GM21360 (cell line): ENCODE measurements around the gene LMBR1.
"Not testable (repeated sequence)": the region's sequence is repeated elsewhere in the genome, so short reads cannot be mapped to it uniquely, and the experiment has no call there.

Experiments used
- ATAC-seq: cut with Tn5 transposase; IDR thresholded peaks from one replicate; pipeline ENCODE4 v1.9.1; 2021; ENCODE audit warnings: mild to moderate bottlenecking, moderate library complexity; ENCODE audit not compliant: unreplicated experiment

The LMBR1 gene

DNA sequence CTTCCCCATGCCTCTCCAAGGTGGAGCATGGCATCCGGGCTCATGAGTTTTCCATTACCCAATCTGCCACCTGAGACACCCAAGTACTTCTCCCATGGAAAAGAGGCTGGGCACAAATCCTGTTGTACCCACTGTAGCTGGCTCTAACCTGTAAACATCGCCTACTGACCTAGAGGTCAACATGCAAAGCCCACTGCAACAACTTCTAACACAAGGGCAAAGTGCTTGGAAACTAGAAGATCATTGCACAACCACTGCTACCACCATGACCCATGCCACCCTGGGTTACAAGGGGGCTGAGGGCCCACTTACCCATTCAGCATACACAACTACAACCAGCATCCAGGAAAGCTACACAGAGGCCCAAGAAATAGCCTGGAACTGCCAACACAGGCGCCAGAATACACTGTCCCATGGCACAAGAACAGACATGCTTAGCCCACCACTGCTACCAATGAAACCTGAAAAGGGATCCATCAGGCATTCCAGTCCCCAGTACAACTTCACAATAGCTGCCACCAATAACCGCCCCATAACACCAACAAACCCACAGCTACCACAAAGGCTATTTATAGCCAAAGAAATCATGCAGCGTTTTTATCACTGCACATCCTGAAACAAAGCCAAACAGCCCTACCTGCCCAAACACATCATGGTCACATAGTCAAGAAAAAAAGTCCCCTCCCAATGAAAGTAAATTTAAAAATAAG lies 189.1 kb downstream of the LMBR1 start:
- ATAC-seq: no peak

DNA sequence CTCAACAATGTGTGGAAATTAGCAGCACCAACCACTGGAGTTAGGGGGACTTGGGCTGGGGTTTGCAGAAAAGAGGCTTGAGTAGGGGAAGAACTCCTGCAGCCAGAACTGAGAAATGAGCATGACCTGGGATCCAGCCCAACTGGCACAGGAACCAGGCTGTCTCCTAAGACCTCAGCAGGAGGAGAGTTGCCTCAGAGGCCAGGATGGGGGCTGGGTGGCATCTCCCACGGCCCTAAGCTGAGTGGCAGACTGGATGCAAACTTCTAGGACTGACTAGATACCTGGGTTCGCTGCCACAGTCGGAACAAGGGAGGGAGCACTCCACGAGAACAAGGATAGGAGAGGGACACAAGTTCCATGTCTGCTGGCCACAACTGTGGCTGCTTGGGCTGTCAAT lies 189.8 kb downstream of the LMBR1 start:
- no peak for ATAC-seq

DNA sequence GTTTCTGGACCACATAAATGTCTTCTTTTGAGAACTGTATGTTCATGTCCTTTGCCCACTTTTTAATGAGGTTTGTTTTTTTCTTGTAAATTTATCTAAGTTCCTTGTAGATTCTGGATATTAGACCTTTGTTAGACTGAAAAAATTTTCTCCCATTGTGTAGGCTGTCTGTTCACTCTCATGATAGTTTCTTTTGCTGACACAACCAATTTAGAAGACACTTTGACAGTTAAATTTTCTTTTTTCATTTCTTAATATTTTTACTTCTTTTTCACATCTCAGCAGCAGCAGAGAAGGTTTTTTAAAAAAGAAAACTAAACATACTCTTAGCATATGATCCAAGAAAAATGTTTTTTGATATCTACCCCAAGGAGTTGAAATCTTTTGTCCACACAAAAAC lies 190.6 kb downstream of the LMBR1 start:
- no peak for ATAC-seq

DNA sequence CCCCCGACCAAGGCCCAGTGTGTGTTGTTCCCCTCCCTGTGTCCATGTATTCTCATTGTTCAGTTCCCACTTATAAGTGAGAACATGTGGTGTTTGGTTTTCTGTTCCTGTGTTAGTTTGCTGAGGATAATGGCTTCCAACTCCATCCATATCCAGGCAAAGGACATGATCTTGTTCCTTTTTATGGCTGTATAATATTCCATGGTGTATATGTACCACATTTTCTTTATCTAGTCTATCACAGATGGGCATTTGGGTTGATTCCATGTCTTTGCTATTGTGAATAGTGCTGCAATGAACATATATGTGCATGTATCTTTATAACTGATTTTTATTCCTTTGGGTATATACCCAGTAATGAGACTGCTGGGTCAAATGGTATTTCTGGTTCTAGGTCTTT lies 191.2 kb downstream of the LMBR1 start:
- not testable (repeated sequence) for ATAC-seq

DNA sequence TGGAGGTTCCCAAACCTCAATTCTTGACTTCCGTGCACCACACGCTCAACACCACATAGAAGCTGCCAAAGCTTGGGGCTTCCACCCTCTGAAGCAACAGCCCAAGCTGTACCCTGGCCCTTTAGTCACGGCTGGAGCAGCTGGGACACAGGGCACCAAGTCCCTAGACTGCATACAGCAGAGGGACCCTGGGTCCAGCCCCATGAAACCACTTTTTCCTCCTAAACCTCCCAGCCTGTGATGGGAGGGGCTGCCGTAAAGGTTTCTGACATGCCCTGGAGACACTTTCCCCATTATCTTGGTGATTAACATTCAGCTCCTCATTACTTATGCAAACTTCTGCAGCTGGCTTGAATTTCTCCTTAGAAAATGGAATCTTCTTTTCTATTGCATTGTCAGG lies 194.5 kb downstream of the LMBR1 start:
- ATAC-seq: not testable (repeated sequence)

DNA sequence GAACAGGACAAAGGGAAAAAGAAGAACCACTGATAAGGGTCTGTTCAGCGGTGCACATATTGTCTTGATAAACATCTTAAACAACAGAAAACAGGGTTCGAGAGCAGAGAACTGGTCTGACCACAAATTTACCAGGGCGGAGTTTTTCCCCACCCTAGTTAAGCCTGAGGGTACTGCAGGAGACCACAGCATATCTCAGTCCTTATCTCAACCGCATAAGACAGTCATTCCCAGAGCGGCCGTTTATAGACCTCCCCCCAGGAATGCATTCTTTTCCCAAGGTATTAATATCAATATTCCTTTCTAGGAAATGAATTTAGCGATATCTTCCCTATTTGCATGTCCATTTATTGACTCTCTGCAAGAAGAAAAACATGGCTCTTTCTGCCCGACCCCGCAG lies 195.7 kb downstream of the LMBR1 start:
- not testable (repeated sequence) for ATAC-seq

DNA sequence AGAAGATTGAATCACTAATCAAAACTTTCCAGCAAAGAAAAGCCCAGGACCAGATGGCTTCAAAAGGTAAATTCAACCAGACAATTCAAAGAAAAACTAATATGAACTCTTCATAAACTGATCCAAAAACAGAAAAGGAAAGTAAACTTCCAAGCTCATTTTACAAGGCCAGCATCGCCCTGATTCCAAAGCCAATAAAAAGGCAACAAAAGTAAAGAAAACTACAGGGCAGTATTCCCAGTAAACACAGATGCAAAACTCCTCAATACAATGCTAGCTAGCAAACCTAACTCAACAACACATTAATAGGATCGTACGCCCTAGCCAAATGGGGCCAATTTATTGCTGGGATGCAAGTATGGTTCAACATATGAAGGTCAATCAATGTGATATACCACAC lies 199.4 kb downstream of the LMBR1 start:
- ATAC-seq: no peak

DNA sequence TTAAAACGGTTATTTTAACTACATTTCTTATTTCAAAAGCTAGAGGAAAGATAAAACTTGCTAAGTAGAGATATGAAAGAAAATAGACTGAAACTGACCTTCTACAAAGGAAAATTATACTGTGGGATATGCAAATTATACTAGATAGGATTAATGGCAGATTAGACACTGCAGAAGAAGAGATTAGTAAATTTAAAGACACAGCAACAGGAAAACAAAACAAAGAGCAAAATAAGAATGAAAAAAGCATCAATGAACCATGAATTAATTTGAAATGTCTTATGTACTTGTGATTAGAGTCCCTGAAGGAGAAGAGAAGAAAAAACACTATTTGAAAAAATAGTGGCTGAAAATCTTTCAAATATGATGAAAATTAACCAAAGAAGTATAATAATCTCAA lies 200.1 kb downstream of the LMBR1 start:
- no peak for ATAC-seq

DNA sequence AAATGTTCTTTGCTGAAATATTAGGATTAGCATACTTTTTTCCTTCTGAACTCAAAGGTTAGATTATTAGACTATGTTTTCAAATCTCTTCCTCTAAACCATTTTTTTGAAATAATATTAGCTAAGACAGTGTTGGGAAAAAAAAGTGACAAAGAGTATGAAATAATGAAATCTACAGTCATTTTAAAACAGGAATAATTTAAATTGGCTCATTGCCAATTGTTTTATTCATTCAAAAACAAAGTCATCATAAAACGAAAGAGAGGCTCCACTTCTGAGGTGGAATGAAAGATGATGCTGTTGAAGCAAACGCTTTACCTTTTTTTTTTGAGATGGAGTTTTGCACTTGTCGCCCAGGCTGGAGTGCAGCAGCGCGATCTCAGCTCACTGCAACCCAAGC lies 201.2 kb downstream of the LMBR1 start:
- no peak for ATAC-seq

DNA sequence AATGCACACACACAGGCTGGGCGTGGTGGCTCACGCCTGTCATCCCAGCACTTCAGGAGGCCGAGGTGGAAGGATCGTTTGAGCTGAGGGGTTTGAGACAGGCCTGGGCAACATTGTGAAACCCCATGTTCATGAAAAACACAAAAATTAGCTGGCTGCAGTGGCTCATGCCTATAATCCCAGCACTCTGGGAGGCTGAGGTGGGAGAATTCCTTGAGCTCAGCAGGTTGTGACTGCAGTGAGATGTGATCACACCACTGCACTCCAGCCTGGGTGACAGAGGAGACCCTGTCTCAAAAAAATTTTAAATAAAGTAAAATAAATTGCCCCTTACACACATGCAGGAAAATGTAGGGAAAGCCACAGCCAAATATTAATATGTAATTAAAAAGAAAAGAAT lies 208.3 kb downstream of the LMBR1 start:
- no peak for ATAC-seq

DNA sequence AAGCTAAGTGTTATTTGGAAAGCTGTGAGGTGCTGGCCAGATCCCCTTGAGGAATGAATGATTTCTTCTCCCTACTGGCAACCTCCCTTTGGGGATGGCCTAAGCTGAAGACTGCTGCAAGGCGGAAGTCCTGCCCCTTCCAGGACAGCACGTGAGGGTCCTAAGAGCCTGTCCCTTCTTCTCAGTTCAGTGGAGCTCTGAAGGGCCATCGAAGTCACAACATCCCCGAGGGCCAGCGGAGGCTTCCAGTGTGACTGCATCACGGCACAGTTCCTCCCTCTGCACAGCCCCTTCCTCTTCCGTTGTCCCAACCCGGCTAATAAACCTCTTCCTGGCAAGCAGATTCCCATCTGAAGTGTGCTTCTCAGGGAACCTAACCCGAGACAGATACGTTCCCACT lies 208.7 kb downstream of the LMBR1 start:
- no peak for ATAC-seq

DNA sequence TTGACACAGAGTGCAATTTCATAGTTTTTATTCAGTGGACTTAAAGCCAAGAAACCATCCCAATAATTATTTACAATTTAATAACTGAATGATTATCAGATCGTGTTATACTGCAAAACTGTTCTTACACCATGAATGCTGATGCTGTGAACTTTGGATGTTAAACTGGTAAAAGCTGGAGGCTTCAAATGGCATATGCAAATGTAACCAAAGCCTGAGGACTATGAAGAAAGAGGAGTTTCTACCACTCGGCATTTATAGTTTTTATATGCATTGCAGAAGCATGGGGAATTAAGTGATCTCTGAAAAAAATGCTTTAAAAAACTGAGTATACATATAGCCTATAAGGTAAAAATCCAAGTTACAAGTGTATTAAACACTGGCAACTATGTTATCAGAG lies 210.1 kb downstream of the LMBR1 start:
- ATAC-seq: no peak

DNA sequence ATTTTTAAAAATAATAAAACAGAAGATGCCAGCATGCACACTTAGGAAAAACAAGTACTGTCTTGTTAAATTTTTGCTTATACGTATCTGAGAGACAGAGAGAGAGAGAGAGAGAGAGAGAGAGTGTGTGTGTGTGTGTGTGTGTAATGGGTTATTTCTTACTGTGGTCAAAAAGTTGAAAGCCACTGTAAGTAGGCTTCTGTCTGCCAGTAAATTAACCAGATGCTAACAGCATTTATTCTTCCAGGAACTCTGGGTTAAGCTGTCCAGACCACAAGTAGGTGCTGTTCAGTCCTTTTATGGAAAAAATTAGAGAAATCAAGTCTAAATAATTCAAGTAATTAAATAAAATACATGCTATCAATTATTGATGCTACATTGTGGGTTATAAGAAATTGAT lies 212.7 kb downstream of the LMBR1 start:
- no peak for ATAC-seq

DNA sequence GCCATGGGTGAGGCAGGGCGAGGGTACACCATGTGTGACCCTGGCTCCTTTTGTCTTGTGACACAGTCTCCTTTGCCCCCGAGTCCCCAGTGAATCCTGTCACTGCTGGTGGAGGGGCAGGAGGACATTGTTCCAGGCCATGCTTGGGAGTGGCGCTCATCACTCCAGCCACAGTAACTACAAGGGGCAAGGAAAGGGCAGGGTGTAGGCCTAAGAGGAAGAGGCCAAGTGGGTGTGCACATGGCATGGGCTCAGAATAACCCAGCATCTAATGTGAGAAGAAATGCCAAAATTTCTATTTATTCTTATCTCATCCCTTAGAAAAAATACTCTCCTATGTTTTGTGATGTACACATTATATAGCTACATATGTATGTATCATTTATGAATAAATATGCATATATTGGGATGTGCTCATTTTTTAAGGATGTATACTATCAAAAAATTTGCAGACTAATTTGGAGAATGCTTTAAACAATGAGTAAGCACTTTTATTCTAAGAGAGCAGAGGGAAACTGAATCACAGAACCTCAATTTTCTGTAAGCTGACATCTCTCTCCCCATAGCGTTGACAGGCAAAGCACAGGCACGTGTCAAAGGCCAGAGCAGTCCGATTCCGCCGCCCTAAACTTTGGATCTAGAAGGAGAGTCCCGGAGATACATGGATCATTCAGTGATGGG lies 215.5 kb downstream of the LMBR1 start:
- ATAC-seq: no peak

DNA sequence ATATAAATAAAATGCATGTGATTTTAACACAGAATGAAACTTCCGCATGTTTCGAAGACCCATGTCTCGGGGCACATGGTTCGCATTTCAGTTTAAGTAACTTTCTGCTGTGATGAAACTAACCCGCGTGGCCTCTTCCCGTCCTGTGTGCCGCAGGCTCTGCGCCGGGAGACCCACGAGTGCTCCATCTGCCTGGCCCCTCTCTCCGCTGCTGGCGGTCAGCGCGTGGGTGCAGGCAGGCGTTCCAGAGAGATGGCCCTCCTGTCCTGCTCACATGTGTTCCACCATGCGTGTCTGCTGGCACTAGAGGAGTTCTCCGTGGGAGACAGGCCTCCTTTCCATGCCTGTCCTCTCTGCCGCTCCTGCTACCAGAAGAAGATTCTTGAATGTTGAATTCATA lies 216.7 kb downstream of the LMBR1 start:
- no peak for ATAC-seq

DNA sequence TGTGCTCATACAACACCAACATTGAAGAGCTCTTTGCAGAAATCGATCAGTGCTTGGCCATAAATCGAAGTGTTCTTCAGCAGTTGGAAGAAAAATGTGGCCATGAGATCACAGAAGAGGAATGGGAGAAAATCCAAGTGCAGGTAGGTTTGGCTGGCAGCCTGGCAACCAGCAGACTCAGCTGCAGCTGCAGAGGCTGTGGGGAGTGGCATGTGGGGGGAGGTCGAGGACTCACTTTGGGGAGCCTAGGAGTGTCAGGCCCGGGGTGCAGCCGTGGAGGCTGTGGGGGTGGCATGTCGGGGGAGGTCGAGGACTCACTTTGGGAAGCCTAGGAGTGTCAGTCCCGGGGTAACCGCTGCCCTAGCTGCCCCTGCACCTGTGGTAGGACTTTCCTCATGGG lies 217.3 kb downstream of the LMBR1 start:
- no peak for ATAC-seq

DNA sequence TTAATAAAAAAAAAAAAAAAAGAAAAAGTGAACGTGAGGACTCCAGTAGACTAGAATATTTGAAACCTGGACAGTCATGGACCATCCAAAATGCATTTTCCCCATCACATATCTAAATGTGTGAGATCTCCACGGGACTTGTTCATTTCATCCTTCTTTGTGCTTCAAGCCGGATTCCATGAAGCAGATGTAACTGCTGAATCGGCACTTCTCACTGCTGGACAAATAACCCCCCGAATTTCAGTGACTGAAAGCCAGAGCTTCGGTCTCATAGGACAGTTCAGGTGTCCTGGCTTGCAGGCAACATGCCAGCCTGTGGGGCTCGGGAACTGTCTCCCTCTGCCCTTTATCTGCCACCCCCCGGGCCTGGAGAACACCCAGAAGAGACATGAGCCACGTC lies 219.1 kb downstream of the LMBR1 start:
- ATAC-seq: no peak

DNA sequence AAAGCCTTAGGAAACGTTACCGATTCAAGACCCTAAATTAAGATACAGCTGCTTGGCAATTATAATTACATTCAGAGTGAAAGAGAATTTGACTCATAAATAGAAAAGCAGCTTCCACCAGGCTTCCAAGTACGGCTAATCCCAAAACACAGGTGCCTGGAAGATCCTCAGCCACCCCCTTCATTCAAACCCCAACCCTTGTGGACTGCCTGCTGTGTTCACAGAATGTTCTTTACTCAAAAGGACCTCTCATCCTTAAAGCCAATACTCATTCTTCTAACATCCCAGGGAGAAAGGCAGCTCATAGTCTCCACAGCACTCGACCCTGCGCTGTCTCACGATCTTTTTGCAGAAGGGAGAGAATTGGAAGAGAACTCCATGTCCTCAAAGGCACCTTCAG lies 219.5 kb downstream of the LMBR1 start:
- ATAC-seq: no peak

DNA sequence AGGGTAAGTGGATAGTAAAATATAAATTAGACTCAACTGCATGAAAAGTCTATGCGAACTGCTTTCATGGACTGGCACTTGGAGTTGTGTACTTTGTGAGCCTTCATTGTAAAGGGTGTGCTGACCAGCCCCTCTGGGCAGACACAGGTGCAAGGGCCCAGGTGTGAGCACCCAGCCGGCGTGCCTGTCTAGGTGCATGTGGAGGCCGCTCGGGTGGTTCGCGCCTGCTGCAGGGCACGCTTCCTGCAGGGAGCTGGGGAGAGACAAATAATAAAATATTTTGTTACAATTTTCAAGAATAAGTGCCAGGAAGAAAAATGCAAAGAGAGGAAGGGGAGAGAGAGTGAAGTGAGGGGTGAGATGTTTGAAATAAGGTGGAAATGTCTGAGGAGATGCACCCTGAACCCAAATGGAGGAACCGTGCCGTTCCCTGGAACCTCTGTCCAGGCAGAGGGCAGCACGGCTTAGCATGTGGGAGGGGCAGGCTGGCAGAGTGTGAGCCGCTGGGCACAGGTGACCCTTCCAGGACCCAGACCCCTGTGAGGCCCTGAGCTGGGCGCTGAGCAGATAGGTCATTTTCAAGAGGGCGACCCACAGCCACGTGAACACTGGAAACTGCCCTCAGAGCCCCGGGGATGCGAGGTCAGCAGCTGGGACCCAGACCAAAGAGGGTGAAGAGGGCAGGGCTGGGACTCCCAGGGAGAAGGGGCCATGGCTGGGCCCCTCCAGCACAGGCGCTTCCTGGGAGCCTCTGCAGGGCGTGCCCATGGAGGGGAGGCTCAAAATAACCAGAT lies 223.8 kb downstream of the LMBR1 start:
- ATAC-seq: no peak

DNA sequence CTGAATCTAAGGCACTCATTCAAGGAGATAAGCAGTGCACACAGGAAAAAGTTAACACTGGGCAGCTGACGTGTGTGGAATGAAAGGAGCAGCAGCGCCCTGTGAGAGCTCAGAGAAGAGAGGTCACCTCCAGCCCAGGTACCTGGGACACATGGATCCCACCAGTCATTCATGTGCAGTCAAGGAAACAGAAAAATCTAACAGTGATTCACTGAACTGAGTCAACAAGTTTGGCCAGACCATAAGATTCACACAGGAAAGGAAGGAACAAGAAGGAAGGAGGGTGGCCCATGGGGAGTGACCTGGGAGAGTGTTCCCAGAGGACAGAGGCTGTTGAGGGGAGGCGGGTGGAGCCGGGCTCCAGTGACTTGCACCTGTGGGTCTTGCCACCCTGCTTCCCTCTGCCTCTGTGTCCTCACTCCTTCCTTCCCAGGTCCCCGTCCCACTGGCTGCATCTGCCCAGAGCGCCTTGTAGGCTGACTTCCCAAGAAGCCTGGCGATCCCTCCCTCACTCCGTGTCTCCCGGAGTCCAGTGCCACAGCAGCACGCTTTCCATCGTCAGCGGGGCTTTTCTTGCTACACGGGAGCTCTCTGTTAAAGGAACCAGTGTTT lies 224.7 kb downstream of the LMBR1 start:
- no peak for ATAC-seq

DNA sequence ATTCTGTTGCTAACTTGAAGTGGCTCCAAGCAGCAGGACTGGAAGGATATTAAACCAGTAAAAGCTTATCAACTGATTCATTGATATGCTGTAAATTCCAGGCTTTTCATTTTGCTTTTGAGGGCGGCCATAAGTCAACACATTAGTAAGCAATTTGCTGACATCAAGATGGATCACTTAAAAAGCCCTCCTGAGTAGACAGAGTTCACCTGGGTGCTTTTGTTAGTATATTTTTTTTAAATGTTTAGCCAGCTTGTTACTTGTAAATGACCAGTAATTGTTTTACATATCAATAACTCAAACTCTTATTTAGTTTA lies 225.9 kb downstream of the LMBR1 start:
- ATAC-seq: no peak
